K562 (cell line): ENCODE data around the gene TSEN34. TPM values are rescaled to one million over a fixed set of nuclear protein-coding genes. Genes with fewer than 3 reads are reported as not detected.
A peak's percentile ranks its signal among the peaks of the same experiment; 100 is the strongest.

ENCODE experiments used
- COPS2 ChIP-seq: fragments of 450-650 bp; conservative IDR thresholded peaks from 2 replicates; pipeline ENCODE4 v1.6.1; 2016; ENCODE audit warnings: mild to moderate bottlenecking, moderate library complexity
- CREBBP ChIP-seq: IDR thresholded peaks from one replicate; pipeline ENCODE4 v1.6.1; 2012; ENCODE audit warnings: low read depth, mild to moderate bottlenecking, control low read depth, inconsistent platforms, low read length
- CXXC5 ChIP-seq: fragments of 250-450 bp; sonication (Bioruptor Pico); IDR thresholded peaks from 2 replicates; pipeline ENCODE4 v1.8.0; 2022; ENCODE audit warnings: inconsistent platforms, mild to moderate bottlenecking, moderate library complexity
- FOXJ3 ChIP-seq: sonication (generic); formaldehyde crosslinking; IDR thresholded peaks from 2 replicates; pipeline ENCODE4 v1.4.0; 2020; ENCODE audit warnings: mild to moderate bottlenecking, missing genetic modification reagents
- GATAD2A ChIP-seq: fragments of 450-650 bp; IDR thresholded peaks from 2 replicates; pipeline ENCODE4 v1.6.1; 2017
- KDM1A ChIP-seq, 2 experiments: fragments of 450-650 bp; IDR thresholded peaks; 2 replicates each; pipeline ENCODE4 v1.6.1; 2016; ENCODE audit warnings: mild to moderate bottlenecking in 2 of 2
- KLF13 ChIP-seq: fragments of 450-650 bp; IDR thresholded peaks from 2 replicates; pipeline ENCODE4 v1.6.1; 2016; ENCODE audit warnings: missing genetic modification characterization, low read depth, mild to moderate bottlenecking, missing compliant biosample characterization, moderate library complexity, borderline replicate concordance
- KLF6 ChIP-seq: fragments of 250-450 bp; sonication (Bioruptor Pico); IDR thresholded peaks from 2 replicates; pipeline ENCODE4 v1.4.0; 2020; ENCODE audit warnings: mild to moderate bottlenecking, moderate library complexity, borderline replicate concordance
- MTA1 ChIP-seq: fragments of 450-650 bp; IDR thresholded peaks from 2 replicates; pipeline ENCODE4 v1.6.1; 2017; ENCODE audit warnings: borderline replicate concordance
- NBN ChIP-seq: fragments of 450-650 bp; IDR thresholded peaks from 2 replicates; pipeline ENCODE4 v1.6.1; 2016; ENCODE audit warnings: low read depth, mild to moderate bottlenecking
- PPARD ChIP-seq: fragments of 250-450 bp; sonication (Bioruptor Pico); IDR thresholded peaks from 2 replicates; pipeline ENCODE4 v1.8.0; 2022; ENCODE audit warnings: inconsistent platforms, mild to moderate bottlenecking, moderate library complexity
- RFX1 ChIP-seq: fragments of 450-650 bp; IDR thresholded peaks from 2 replicates; pipeline ENCODE4 v1.6.1; 2016; ENCODE audit warnings: mild to moderate bottlenecking, moderate library complexity
- SNRNP70 ChIP-seq: fragments of 200-400 bp; formaldehyde crosslinking; optimal IDR thresholded peaks from 2 replicates; pipeline ENCODE3; 2017; ENCODE audit warnings: low read depth, low read length
- TBP ChIP-seq: optimal IDR thresholded peaks from 2 replicates; pipeline ENCODE3; 2011; ENCODE audit warnings: low read depth, low read length, improper control_type of control experiment
- U2AF2 ChIP-seq: fragments of 200-400 bp; formaldehyde crosslinking; optimal IDR thresholded peaks from 2 replicates; pipeline ENCODE3; 2017; ENCODE audit warnings: low read depth, mild to moderate bottlenecking, low read length
- ZC3H11A ChIP-seq: IDR thresholded peaks from 2 replicates; pipeline ENCODE4 v1.6.1; 2012; ENCODE audit warnings: low read depth, low read length, improper control_type of control experiment
- ZNF12 ChIP-seq: sonication (generic); formaldehyde crosslinking; IDR thresholded peaks from 2 replicates; pipeline ENCODE4 v1.4.0; 2020; ENCODE audit warnings: mild to moderate bottlenecking, missing genetic modification reagents
- ZZZ3 ChIP-seq: fragments of 450-650 bp; IDR thresholded peaks from 2 replicates; pipeline ENCODE4 v1.6.1; 2016; ENCODE audit warnings: antibody characterized with exemption, mild to moderate bottlenecking, moderate library complexity
- polyA plus RNA-seq, 8 experiments: library from polyadenylated mRNA; depleted of rRNA in 4 of 8; stranded (reverse) in 5 of 8; unstranded in 3 of 8; fragments of >200 nt; fragmentation: Nextera tagmentation in 2 of 8; fragmentation: Illumina TruSeq in 1 of 8; extraction: Ambion mirVana in 2 of 8; extraction: Trizol in 1 of 8; gene quantifications; 2 replicates each; pipeline versions ENCODE4 v1.2.1 to v1.2.3, GENCODE V29; 2011 to 2014; ENCODE audit warnings: inconsistent platforms in 1 of 8, missing spikeins in 1 of 8
- total RNA-seq, 7 experiments: library from RNA; depleted of rRNA in 6 of 7; stranded (reverse); fragments of >200 nt in 6 of 7; fragmentation: Illumina TruSeq in 2 of 7; extraction: Trizol in 2 of 7; gene quantifications; 2 replicates each; pipeline versions ENCODE4 v1.2.1 to v1.2.3, GENCODE V29; 2011 to 2021; ENCODE audit warnings: low replicate concordance in 1 of 7
- TF ChIP-seq, protein P1 (sequence below): IDR thresholded peaks from 3 replicates; pipeline ENCODE4 v1.6.1; 2011; ENCODE audit warnings: borderline replicate concordance, mild to moderate bottlenecking; ENCODE audit not compliant: insufficient read length, insufficient read depth
- TF ChIP-seq, protein P2 (sequence below): fragments of 200-800 bp; sonication (Bioruptor generic); IDR thresholded peaks from 2 replicates; pipeline ENCODE4 v1.6.1; 2017; ENCODE audit warnings: missing genetic modification characterization, missing compliant biosample characterization
- TF ChIP-seq, protein P3 (sequence below): fragments of 450-650 bp; IDR thresholded peaks from 2 replicates; pipeline ENCODE4 v1.6.1; 2016; ENCODE audit warnings: low read depth, mild to moderate bottlenecking, moderate library complexity
- TF ChIP-seq, protein P4 (sequence below): fragments of 200-400 bp; formaldehyde crosslinking; IDR thresholded peaks from 2 replicates; pipeline ENCODE4 v1.6.1; 2017; ENCODE audit warnings: mild to moderate bottlenecking, low read depth, low read length, moderate library complexity
- TF ChIP-seq, protein P5 (sequence below): IDR thresholded peaks from 2 replicates; pipeline ENCODE4 v1.6.1; 2011; ENCODE audit not compliant: insufficient read length; ENCODE audit errors: extremely low read depth

Gene TSEN34
- total and polyA plus RNA-seq, 9 of the 15 experiments (the other 6 are each of a cell fraction or from before 2014, with no cell fraction given), result 3.1 to 57.6 (median 29.5) TPM

DNA sequence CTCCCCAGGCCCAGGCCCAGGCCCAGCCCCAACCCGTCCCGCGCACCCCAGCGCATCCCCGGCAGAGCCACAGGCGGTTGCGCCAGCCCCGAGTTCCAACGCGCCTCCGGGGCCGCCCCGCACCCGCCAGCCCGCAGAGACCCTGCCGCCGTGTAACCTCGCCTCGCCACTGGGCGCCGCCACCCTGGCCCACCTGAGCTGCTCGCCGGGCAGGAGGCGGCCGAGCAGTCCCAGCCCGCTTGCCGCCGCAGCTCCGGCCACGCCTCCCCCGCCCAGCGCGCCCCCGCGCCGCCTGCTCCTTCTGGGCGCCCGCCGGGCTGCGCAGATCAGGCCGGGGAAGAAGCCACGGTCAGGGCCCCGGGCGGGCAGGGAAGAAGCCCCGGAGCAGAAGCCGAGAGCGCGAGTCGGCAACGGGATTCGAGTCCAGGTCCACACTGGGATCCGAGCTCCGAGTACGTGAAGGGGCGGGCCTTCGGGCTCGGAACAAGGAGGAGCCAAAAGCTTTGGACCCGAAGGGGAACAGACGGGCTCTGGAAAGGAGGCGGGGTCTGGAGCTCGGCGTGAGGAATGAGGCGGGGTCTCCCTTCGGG is 1.9 kb upstream of the TSEN34 start, which contains the start of gene MBOAT7 (continued):
- TF ChIP-seq, protein P1, sequence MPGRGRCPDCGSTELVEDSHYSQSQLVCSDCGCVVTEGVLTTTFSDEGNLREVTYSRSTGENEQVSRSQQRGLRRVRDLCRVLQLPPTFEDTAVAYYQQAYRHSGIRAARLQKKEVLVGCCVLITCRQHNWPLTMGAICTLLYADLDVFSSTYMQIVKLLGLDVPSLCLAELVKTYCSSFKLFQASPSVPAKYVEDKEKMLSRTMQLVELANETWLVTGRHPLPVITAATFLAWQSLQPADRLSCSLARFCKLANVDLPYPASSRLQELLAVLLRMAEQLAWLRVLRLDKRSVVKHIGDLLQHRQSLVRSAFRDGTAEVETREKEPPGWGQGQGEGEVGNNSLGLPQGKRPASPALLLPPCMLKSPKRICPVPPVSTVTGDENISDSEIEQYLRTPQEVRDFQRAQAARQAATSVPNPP, result no peak
- TF ChIP-seq, protein P2, sequence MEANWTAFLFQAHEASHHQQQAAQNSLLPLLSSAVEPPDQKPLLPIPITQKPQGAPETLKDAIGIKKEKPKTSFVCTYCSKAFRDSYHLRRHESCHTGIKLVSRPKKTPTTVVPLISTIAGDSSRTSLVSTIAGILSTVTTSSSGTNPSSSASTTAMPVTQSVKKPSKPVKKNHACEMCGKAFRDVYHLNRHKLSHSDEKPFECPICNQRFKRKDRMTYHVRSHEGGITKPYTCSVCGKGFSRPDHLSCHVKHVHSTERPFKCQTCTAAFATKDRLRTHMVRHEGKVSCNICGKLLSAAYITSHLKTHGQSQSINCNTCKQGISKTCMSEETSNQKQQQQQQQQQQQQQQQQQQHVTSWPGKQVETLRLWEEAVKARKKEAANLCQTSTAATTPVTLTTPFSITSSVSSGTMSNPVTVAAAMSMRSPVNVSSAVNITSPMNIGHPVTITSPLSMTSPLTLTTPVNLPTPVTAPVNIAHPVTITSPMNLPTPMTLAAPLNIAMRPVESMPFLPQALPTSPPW, result peak; percentile 56
- TF ChIP-seq KDM1A (IDR thresholded peaks at IDR 0.05) (no peak), RFX1 (no peak), PPARD (CRISPR knock-in tag) (no peak), TBP (peak; percentile 65), SNRNP70 (no peak), CXXC5 (peak; percentile 79), ZZZ3 (no peak), GATAD2A (0 out of 2 replicates have a peak, but pooled peaks have one; percentile 44), MTA1 (no peak), KLF6 (CRISPR knock-in tag) (no peak), FOXJ3 (CRISPR knock-in tag) (no peak), COPS2 (no peak), KLF13 (tag) (peak; percentile 93), ZNF12 (CRISPR knock-in tag) (0 out of 2 replicates have a peak, but pooled peaks have one; percentile 59), NBN (no peak), CREBBP (no peak), ZC3H11A (no peak), U2AF2 (no peak)
- TF ChIP-seq, protein P3, sequence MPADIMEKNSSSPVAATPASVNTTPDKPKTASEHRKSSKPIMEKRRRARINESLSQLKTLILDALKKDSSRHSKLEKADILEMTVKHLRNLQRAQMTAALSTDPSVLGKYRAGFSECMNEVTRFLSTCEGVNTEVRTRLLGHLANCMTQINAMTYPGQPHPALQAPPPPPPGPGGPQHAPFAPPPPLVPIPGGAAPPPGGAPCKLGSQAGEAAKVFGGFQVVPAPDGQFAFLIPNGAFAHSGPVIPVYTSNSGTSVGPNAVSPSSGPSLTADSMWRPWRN, result no peak
- TF ChIP-seq, protein P4, sequence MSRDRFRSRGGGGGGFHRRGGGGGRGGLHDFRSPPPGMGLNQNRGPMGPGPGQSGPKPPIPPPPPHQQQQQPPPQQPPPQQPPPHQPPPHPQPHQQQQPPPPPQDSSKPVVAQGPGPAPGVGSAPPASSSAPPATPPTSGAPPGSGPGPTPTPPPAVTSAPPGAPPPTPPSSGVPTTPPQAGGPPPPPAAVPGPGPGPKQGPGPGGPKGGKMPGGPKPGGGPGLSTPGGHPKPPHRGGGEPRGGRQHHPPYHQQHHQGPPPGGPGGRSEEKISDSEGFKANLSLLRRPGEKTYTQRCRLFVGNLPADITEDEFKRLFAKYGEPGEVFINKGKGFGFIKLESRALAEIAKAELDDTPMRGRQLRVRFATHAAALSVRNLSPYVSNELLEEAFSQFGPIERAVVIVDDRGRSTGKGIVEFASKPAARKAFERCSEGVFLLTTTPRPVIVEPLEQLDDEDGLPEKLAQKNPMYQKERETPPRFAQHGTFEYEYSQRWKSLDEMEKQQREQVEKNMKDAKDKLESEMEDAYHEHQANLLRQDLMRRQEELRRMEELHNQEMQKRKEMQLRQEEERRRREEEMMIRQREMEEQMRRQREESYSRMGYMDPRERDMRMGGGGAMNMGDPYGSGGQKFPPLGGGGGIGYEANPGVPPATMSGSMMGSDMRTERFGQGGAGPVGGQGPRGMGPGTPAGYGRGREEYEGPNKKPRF, result no peak
- TF ChIP-seq, protein P5, sequence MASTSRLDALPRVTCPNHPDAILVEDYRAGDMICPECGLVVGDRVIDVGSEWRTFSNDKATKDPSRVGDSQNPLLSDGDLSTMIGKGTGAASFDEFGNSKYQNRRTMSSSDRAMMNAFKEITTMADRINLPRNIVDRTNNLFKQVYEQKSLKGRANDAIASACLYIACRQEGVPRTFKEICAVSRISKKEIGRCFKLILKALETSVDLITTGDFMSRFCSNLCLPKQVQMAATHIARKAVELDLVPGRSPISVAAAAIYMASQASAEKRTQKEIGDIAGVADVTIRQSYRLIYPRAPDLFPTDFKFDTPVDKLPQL, result no peak
